Activated CD4-positive, CD25-positive, alpha-beta regulatory T cell treated with anti-CD3 and anti-CD28 coated beads, Interleukin-2, amount 50 U/mL, for 24 hours (primary cell): ENCODE results near the gene EGFL7.

ENCODE experiments used
- ATAC-seq, 2 donors: fragments of 150-1000 bp; cut with Tn5 transposase; one replicate each; pipeline ENCODE4 v1.10.0; 2021; ENCODE audit warnings: mild to moderate bottlenecking in 1 of 2, moderate library complexity in 1 of 2

The EGFL7 gene

GRCh38 chr9:136720251-136720897 is 57.7 kb downstream of the EGFL7 start:
- ATAC-seq = no peak

GRCh38 chr9:136720898-136721338 is 58.2 kb downstream of the EGFL7 start:
- no peak for ATAC-seq

- no peak for ATAC-seq
These were observed 58.8 kb downstream of the EGFL7 start for GRCh38 chr9:136721339-136722092.
